Progenitor cell of endocrine pancreas (in vitro differentiated cells): ENCODE results near the gene RBP3. TPM values are rescaled to one million over a fixed set of nuclear protein-coding genes. Genes with fewer than 3 reads are reported as not detected.

Source experiments
- DNase-seq: peaks from one replicate; pipeline ENCODE4 v3.0.0; 2021; ENCODE audit warnings: low spot score; ENCODE audit not compliant: unreplicated experiment
- H3K27ac Mint-ChIP-seq: 2 replicates; pipeline ENCODE4 v1.8.0; 2021; ENCODE audit warnings: mild to moderate bottlenecking, moderate library complexity, mixed read lengths
- H3K27me3 Mint-ChIP-seq: 2 replicates; pipeline ENCODE4 v1.8.0; 2021; ENCODE audit warnings: mixed read lengths
- H3K36me3 Mint-ChIP-seq: 2 replicates; pipeline ENCODE4 v1.8.0; 2022; ENCODE audit warnings: mixed read lengths; ENCODE audit not compliant: insufficient read depth
- H3K4me1 Mint-ChIP-seq: 2 replicates; pipeline ENCODE4 v1.8.0; 2021; ENCODE audit warnings: low read depth, mixed read lengths
- H3K4me3 Mint-ChIP-seq: 2 replicates; pipeline ENCODE4 v1.8.0; 2021; ENCODE audit warnings: low read depth, mild to moderate bottlenecking, moderate library complexity, mixed read lengths
- H3K9me3 Mint-ChIP-seq: 2 replicates; pipeline ENCODE4 v1.8.0; 2021; ENCODE audit warnings: low read depth, mixed read lengths
- total RNA-seq: library from RNA; stranded (reverse); gene quantifications from 2 replicates; pipeline ENCODE4 v1.2.1, GENCODE V29; 2021
- TF ChIP-seq, protein P1 (sequence below): fragments of 200-600 bp; sonication (generic); IDR thresholded peaks from one replicate; pipeline ENCODE4 v1.5.0; 2021; ENCODE audit warnings: antibody characterized with exemption, mild to moderate bottlenecking; ENCODE audit not compliant: unreplicated experiment

The RBP3 gene
- total RNA-seq, 1 donor from 2014 or later = 0.10 TPM

DNA sequence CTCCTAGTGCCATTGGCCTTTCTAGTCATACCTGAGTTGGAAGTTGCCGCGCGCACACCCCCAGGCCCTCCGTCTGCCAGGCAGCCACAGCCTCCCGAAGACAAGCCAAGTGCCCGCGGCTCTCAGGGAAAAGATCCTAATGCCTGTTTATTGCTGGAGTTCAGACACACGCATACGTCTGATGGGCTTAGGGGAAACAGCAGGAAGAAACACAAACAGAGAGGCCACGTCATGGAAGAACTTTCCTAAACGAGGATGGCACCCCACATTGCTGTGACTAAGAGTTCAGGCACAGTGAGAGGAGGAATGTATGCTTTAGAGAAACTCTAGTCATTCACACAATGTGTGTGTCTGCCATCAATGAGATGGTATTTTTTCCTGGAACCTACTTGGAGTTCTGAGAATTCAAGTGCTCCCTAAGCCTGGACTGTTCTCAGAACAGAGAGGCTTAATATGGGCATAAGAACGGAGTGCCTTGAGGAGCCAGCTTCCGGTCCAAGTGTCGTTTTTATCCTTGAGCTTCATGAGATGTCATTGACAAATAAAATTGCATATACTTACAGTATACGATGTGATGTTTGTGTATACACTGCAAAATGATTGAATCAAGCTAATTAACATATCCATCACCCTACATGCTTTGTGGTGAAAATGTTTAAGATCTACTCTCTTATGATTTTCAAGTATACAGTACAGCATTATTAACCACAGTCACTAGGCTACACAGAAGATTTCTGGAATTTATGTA is 11.6 kb upstream of the RBP3 start:
- Mint-ChIP-seq H3K4me1 (no peaks in the 10 kb centered on the region), H3K27ac (no peak overlapping the region), H3K4me3 (no peak overlapping the region), H3K36me3 (no peaks in the 10 kb centered on the region), H3K27me3 (peaks cover 45% of the 10 kb centered on the region), H3K9me3 (no peaks in the 10 kb centered on the region)
- TF ChIP-seq, protein P1, sequence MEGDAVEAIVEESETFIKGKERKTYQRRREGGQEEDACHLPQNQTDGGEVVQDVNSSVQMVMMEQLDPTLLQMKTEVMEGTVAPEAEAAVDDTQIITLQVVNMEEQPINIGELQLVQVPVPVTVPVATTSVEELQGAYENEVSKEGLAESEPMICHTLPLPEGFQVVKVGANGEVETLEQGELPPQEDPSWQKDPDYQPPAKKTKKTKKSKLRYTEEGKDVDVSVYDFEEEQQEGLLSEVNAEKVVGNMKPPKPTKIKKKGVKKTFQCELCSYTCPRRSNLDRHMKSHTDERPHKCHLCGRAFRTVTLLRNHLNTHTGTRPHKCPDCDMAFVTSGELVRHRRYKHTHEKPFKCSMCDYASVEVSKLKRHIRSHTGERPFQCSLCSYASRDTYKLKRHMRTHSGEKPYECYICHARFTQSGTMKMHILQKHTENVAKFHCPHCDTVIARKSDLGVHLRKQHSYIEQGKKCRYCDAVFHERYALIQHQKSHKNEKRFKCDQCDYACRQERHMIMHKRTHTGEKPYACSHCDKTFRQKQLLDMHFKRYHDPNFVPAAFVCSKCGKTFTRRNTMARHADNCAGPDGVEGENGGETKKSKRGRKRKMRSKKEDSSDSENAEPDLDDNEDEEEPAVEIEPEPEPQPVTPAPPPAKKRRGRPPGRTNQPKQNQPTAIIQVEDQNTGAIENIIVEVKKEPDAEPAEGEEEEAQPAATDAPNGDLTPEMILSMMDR = no peak
- no peak for DNase-seq

DNA sequence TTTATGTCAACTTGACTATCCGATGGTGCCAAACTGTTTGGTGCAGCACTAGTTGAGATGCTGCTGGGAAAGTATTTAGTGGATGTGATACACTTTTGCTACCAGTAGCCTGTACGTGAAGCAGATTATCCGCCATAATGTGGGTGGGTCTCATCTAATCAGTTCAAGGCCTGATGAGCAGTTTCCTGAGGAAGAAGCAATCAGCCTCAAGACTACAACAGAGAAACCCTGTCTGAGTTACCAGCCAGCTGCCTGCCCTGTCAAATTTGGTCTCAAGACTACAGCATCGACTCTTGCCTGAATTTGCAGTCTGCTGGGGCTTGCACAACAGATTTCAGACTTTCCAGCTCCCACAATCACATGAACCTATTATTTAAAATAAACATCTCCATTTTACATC is 10.9 kb upstream of the RBP3 start:
- H3K27ac Mint-ChIP-seq = no peak overlapping the region
- H3K9me3 Mint-ChIP-seq = no peaks in the 10 kb centered on the region
- H3K27me3 Mint-ChIP-seq = peaks cover 45% of the 10 kb centered on the region

DNA sequence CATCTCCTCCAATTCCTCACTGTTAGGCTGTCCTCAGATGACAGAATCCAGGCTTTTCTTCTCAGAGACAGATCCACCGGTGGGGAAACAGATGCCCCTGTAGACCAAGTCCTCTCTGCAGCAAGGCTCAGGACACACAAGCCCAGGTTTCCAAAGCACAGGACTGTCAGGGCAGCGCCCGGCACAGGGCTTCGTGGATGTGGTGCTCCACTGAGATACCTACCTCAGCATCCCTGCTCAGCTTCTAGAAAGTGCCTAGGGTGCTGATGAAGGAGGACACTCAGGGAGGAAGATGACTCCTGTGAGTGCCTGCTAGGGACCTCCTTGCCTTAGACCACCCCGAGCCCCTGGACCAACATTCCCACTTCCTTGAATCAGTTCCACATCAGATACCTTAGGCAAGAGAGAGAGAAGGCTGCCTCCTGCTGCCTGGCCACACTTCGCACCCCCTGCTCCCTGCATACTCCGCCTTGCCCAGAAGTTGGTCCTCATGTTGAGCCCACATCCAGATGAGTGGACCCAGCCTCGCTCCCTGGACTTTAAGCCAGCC is 8.9 kb upstream of the RBP3 start:
- Mint-ChIP-seq H3K4me1 (no peaks in the 10 kb centered on the region), H3K36me3 (no peaks in the 10 kb centered on the region), H3K27me3 (peaks cover 36% of the 10 kb centered on the region), H3K4me3 (no peak overlapping the region), H3K9me3 (no peaks in the 10 kb centered on the region), H3K27ac (no peak overlapping the region)
- DNase-seq = no peak
- TF ChIP-seq, protein P1 = no peak

More for the DNA sequence above, 10.9 kb upstream of the RBP3 start:
- Mint-ChIP-seq H3K36me3 (no peaks in the 10 kb centered on the region), H3K4me3 (no peak overlapping the region), H3K4me1 (no peaks in the 10 kb centered on the region)
- TF ChIP-seq, protein P1 = no peak
- no peak for DNase-seq

DNA sequence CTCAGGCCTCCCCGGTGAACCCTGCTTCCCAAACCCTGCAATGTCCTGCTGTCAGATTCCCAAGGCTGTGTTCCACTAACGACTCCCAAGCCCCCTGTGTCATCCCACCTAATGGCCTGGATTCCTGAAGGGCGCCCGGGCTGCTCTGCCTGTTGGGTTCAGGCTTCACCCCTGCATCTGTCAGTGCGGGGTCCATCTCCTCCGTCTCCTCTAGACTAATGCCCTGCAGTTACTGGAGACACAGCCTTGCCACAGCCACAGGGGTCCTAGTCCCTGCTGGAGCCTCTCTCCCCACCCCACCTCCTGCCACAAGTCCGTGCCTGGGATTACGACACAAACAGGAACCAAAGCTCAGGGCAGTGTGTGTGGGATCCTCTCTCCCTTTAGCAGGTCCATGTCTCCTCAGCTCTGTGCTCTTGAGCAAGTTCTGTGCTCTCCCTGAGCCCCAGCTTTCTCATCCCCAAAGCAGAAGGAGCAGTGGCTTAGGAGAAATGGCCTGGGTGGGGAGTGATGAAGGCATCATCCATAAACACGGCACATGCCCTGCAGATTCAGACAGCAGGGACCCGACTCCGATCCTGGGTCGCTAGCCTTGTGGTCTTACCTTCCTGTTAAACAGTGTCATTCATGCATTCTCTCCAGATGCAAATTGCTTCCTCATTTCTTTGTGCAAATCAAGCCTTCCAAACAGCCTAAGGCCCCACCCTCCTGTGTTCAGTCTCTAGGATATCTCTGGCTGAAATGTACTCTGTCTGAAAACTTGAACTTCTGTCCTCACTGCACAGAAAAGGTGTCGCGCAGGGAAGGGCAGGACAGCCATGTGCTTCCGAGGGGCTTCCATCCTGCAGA is 8.2 kb upstream of the RBP3 start:
- Mint-ChIP-seq H3K4me3 (no peak overlapping the region), H3K27ac (no peak overlapping the region), H3K9me3 (no peaks in the 10 kb centered on the region), H3K4me1 (no peaks in the 10 kb centered on the region), H3K36me3 (no peaks in the 10 kb centered on the region), H3K27me3 (peaks cover 36% of the 10 kb centered on the region)
- TF ChIP-seq, protein P1 = no peak
- DNase-seq = no peak

DNA sequence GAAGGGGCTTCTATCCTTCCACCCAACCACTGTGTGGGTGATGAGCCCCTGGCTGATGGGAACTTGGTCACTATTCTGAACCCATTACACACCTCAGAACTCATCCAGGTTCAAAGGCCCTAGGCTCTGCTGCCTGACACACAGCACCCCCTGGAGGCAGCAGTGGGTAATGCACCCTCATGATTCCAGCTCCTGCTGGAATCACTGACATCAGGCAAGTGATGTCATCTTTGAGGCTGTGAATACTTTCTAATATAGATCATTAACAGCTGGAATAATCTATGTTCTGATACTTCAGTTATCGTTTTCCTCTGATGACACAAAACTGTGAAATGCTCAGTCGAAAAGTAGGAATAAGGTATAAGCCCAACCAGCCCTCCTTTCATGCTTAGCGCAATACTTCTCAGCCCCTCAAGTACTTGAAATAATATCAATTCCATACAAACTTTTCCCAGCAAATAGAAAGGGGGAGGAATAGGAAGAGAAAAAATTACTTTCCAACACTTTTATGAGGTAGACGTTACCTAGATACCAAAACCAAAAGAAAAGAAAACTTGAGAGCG is 7.5 kb upstream of the RBP3 start:
- peak; percentile 74 for DNase-seq
- H3K36me3 Mint-ChIP-seq = no peaks in the 10 kb centered on the region
- peaks cover 35% of the 10 kb centered on the region for H3K27me3 Mint-ChIP-seq
- no peaks in the 10 kb centered on the region for H3K4me1 Mint-ChIP-seq
- no peak overlapping the region for H3K27ac Mint-ChIP-seq
- TF ChIP-seq, protein P1 = peak; percentile 96
- H3K4me3 Mint-ChIP-seq = no peak overlapping the region
- no peaks in the 10 kb centered on the region for H3K9me3 Mint-ChIP-seq
